HG03342 (cell line): ENCODE data around the gene CPPED1.
"Not testable (repeated sequence)": the region's sequence is repeated elsewhere in the genome, so short reads cannot be mapped to it uniquely, and the experiment has no call there.

Experiments
- ATAC-seq: cut with Tn5 transposase; IDR thresholded peaks from one replicate; pipeline ENCODE4 v1.9.1; 2021; ENCODE audit warnings: mild to moderate bottlenecking, moderate library complexity; ENCODE audit not compliant: unreplicated experiment

CPPED1 gene

DNA sequence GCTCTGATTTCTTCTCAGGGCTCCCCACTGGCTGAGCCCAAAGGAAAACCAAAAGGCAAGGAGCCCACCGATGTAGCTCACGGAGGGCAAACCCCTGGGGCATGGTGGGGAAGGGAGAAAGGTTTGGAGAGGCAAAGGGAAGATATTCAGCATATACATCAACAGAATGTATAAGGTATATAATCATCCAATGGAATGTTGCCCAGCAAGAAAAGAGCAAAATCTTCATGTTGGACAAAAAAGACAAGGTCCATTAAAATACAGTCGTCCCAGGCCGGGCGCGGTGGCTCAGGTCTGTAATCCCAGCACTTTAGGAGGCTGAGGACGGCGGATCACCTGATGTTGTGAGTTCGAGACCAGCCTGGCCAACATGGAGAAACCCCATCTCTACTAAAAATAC is 1.6 kb downstream of the CPPED1 start:
- ATAC-seq: no peak

DNA sequence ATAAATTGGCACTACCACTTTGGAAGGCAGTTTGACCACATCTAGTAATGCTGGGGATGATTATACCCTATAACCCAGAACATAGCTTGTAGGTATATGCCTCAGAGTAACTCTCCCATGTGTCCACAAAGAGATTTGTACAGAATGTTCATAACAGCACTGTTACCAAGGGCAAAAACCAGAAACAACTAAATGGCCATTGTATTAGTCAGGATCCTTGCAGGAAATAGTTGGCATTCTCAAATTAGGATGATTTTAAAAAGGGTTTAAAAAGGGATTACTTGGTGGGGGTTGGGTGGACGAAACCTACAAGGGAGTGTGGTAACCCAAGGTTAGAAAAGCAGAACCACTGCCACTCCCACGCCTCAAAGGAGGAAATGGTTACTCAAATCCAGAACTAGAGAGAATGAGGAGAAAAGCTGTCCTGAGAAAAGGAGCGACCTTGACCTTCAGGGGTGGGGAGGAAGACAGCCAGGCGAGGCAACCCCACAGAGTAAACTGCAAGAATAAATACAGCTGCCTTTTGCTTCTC is 2.1 kb downstream of the CPPED1 start:
- no peak for ATAC-seq

- no peak for ATAC-seq
These were observed 2.9 kb downstream of the CPPED1 start for GRCh38 chr16:12800817-12801216.

- not testable (repeated sequence) for ATAC-seq
These were observed 3.7 kb downstream of the CPPED1 start for GRCh38 chr16:12799996-12800395.

GRCh38 chr16:12798846-12799245 is 4.8 kb downstream of the CPPED1 start:
- ATAC-seq: no peak

GRCh38 chr16:12798171-12798570 is 5.5 kb downstream of the CPPED1 start:
- ATAC-seq: no peak

DNA sequence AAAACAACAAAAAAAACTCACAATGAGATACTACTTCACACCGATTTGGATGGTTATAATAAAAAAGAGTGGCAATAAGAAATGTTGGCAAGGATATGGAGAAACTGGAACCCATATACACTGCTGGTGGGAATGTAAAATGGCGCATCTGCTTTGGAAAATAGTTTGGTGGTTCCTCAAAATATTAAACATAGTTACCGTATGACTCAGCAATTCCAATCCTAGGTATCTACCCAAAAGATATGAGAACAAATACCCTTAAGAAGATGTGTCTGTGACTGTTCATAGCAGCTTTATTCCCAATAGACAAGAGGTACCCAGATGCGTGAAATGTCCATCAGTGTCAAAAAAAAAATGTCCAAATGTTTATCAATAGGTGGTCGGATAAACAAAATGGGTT is 7.2 kb downstream of the CPPED1 start:
- no peak for ATAC-seq

GRCh38 chr16:12794486-12795387 is 8.9 kb downstream of the CPPED1 start:
- ATAC-seq: no peak

GRCh38 chr16:12793865-12794240 is 9.8 kb downstream of the CPPED1 start:
- ATAC-seq: no peak

- no peak for ATAC-seq
These were observed 10.4 kb downstream of the CPPED1 start for GRCh38 chr16:12793120-12793864.

DNA sequence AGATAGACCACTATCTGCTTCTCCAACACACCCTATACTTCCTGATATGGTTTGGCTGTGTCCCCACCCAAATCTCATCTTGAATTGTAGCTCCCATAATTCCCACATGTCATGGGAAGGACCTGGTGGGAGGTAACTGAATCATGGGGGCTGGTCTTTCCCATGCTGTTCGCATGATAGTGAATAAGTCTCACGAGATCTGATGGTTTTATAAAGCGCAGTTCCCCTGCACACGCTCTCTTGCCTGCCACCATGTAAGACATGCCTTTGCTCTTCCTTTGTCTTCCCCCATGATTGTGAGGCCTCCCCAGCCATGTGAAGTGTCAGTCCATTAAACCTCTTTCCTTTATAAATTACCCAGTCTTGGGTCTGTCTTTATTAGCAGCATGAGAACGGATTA is 11.2 kb downstream of the CPPED1 start:
- ATAC-seq: not testable (repeated sequence)

GRCh38 chr16:12791340-12791739 is 12.3 kb downstream of the CPPED1 start:
- no peak for ATAC-seq

DNA sequence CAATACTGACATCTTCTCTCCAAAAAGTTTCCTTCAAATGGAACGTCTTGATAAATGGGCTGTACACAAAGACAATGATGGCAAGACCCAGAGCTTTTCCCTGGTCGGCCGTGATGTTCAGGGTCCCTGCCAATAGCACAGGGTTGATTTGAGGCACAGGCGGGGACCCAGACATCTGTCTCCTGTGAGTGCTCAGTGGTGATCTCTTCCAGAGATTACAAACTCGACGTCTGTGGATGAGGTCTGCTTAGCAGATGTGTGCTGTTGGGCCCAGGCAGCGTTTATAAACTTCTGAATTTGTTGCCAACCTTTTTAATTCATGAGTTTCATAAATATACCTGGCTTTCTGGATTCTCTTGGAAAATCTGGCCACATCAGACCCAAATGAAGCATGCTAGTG is 14.9 kb downstream of the CPPED1 start:
- ATAC-seq: no peak

DNA sequence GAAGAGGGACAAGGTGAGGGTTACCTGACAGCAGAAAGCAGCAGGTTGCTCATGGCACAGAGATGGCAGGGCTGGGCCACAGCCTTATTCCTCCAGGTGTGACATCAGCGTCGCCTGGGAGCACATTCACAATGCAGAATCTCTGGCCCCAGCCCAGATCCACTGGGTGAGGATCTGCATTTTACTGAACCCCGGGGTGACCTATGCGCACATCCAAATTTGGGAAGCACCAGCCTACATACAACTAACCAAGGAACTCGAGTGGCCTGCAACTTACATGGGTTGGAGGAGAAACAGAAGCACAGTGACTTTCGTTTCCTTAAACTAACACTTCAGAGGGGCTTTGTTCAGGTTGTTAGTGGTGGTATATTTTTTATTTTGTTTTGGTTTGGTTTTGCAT is 17.6 kb downstream of the CPPED1 start:
- no peak for ATAC-seq

GRCh38 chr16:12784076-12784475 is 19.6 kb downstream of the CPPED1 start:
- no peak for ATAC-seq

DNA sequence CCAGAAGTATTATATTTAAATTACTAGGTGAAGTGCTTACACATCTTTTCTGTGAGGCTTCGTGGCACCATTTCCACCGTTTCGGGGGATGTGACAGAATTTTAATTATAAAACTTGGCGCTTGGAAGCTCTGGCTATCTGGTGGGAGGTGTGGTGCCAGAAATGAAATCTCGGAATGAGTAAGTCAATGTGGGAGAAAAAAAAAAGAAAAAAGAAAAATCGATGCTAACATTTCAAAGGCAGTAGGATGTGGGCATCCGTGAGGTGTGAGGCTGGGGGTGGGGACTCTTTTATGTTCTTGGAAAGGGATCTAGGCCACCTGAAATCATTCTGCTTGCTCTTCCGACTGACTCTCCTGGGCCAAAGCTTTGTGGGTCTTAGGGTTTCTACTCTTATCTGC is 21.9 kb downstream of the CPPED1 start:
- no peak for ATAC-seq

GRCh38 chr16:12780467-12780866 is 23.2 kb downstream of the CPPED1 start:
- no peak for ATAC-seq

DNA sequence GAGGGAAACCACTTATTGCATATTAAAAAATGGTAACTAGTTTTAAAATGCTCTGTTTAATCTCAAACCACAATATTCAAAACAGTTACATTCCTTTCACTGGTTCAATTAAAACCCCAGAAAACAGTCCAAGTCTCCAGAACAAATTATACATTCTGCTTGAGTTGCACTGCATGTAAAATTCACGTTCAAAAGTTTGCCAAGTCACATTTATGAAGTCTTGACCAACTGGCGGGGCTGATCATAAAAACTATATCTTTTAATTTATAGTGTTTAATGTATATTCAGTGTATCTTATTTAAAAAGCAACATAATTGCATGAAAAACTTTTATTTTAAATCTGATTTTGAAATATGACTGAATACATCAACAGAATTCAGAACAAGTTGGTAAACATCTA is 25.0 kb downstream of the CPPED1 start:
- ATAC-seq: no peak

- ATAC-seq: no peak
These were observed 27.9 kb downstream of the CPPED1 start for GRCh38 chr16:12775656-12776236.

DNA sequence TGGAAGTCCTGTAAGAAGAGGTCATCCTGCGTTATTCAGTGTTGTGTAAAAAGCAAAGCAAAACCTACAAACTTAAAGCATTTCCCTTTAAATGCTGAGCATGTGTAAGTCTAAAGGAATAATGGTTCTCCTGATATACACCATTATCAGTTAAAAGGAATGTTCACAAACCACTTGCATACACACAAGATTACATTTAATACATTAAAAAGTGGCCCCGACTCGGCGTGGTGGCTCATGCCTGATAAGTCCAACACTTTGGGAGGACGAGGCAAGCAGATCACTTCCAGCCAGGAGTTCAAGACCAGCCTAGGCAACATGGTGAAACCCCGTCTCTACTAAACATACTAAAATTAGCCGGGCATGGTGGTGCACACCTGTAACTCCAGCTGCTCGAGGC is 30.5 kb downstream of the CPPED1 start:
- no peak for ATAC-seq

- ATAC-seq: no peak
These were observed 32.3 kb downstream of the CPPED1 start for GRCh38 chr16:12771341-12771798.
